OCI-M2 (cell line): ENCODE data around the gene C18orf32.
"Not testable (repeated sequence)": the region's sequence is repeated elsewhere in the genome, so short reads cannot be mapped to it uniquely, and the experiment has no call there.

Experiments
- DNase-seq: peaks from one replicate; lab custom pipeline; 2025; ENCODE audit not compliant: unreplicated experiment; lab: John Stamatoyannopoulos, UW

The C18orf32 gene

DNA sequence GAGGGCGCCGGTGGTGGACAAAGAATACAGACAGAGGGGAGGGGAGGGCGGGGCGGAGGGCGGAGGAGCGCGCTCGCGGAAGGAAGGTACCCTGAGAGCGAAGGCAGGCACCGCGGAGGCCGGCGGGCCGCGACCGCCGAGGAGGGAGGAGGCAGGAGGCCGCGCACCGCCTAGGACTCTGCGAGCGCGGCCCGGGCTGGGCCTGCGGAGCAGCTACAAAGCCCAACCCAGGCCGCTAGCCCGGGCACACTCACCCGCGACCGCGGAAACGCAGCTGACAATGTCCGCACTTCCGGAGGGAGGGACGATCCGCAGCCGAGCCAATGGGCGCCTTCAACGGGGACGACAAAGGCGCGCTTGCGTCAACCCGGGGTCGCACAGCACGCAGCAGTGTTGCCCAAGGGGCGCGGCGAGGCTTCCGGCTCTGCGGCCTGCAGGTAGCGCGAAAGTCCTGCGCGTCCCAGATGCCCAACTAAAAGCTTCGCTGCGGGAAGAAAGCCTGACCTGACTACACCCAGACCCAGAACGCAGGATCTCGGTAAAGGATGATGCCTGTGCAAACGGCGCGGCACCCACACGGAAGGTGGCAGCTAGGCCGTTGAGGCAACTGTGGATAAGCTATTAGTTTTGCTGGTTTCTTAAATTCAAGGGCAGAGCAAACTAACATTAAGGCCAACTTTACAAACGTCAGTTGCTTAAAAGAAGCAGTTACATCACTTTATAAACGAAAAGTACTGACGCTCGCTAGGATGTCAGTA lies at the start of gene C18orf32:
Gene C18orf32, minus strand, starts transcription at position 282 of the 758 bp plus-strand sequence. CDS start 3,486 bp downstream, outside the sequence.
- DNase-seq = peak; percentile 34

GRCh38 chr18:49534846-49535601 lies 48.0 kb upstream of the C18orf32 start:
- no peak for DNase-seq

DNA sequence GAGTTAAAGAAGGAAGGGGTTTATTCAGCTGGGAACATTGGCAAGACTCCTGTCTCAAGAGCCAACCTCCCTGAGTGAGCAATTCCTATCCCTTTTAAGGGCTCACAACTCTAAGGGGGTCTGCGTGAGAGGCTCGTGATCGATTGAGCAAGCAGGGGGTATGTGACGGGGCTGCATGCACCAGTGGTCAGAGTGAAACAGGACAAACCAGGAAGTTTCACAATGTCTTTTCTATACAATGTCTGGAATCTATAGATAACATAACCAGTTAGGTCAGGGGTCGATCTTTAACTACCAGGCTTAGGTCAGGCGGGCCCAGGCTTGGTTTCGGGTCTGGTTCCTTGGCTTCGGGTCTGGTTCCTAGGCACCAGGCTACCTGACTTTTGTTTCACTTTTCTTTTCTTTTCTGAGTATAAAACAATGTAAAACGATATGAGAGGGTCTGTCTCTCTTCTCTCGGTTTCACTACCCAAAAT lies 44.7 kb upstream of the C18orf32 start:
- DNase-seq = peak; percentile 27

DNA sequence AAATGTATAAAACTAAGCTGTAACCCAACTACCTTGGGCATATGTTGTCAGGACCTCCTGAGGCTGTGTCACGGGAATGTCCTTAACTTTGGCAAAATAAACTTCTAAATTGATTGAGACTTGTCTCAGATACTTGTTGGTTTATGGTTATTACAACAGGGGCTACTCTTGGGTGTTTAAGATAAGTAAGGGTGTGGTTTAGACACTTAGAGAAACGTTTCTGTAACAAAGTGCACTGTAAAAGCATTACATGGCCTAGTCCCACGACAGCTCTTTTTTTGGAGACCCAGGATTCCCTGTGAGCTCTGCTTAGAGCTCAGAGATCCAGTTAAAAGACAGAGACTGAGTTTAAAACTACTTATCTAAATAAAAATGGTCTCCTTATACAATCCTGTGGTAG lies 42.6 kb upstream of the C18orf32 start:
- DNase-seq = peak; percentile 10

GRCh38 chr18:49527631-49528327 lies 40.7 kb upstream of the C18orf32 start:
- DNase-seq = no peak

- DNase-seq = no peak
These were observed 38.9 kb upstream of the C18orf32 start for GRCh38 chr18:49525981-49526380.

DNA sequence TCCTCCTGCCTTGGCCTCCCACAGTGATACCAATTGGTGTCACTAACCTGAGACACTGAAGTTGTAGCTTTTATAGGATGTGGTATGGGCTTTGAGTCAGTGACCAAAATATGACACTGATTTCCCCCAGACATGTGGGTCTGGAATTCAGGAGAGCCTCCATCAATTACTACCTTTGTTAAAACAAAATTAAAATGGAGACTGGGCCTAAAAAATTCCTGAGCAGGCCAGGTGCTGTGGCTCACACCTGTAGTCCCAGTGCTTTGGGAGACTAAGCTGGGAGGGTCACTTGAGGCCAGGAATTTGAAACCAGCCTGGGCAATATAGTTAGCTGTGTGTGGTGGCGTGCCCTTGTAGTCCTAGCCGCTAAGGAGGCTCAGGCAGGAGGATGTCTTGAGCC lies 37.9 kb upstream of the C18orf32 start:
- DNase-seq = no peak

DNA sequence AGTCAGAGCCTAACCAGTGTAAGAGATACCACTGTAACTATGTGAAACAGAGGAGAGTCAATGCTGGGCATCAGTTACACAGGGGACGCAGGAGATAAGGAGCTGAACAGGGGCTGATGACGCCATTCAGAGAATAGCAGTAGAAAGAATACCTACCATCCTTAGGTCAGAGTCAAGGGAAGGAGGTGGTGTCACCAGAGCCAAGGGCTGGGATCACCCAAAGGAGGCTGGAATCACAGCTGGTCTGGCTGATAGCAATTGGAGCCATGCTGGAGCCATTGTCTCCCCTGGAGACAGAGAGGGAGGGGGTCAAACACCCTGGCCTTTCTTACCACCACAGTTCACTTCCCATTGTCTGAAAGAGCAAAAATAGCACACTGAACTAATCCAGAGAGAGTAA lies 37.3 kb upstream of the C18orf32 start:
- peak; percentile 28 for DNase-seq

DNA sequence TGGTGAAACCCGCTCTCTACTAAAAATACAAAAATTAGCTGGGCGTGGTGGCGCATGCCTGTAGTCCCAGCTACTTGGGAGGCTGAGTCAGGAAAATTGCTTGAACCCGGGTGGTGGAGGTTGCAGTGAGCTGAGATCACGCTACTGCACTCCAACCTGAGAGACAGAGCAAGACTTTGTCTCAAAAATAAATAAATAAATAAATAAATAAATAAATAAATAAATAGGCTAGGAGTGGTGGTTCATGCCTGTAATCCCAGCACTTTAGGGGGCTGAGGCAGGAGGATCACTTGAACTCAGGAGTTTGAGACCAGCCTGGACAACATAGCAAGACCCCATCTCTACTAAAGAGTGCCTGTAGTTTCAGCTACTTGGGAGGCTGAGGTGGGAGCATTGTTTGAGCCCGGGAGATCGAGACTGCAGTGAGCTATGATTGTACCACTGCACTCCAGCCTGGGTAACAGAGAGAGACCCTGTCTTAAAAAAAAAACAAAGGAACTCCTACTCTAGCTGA lies 36.6 kb upstream of the C18orf32 start:
- not testable (repeated sequence) for DNase-seq

DNA sequence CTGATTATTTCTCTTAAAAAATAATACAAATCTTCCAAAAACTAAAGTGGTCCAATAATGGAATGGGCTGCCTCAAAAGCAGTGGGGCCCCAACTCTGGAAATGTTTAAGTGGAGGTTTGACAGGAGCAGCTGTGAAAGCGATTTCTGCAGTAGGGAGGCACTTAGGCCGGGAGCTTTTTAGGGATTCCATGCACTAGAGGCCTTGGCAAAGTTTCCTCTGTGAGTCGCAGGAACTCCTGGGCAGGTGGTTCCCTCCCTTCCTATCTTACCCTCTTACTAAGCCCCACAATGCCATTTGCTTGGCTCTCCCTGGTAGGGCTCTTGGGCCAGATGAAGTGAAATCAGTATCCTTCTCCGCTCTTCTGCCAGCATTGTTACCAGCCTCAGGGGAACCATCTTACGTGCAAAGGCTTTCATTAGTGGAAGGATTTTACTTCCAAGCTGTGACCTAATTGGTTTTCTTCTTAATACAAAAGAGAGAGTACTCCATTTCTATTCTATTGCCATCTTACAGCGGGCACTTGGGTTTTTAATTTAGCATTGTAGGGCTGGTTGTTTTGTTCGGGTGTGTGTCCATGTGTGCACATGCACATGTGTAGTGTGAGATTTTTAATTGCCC lies 34.3 kb upstream of the C18orf32 start:
- DNase-seq = no peak

DNA sequence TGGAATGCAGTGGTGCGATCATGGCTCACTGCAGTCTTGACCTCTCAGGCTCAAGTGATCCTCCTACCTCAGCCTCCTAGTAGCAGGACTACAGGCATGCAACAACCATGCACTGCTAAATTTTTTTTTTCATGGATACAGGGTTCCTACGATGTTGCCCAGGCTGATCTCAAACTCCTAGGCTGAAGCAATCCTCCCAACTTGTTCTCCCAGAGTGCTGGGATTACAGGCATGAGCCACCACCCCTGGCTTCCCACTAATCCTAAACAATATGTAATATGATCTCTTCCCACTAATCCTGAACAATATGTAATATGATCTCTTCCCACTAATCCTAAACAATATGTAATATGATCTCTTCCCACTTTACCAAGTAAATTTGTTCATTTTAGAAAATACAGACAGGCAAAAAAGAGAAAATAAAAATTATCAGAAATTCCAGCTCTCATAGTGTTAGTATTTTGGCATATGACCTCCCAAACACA lies 33.7 kb upstream of the C18orf32 start:
- no peak for DNase-seq

DNA sequence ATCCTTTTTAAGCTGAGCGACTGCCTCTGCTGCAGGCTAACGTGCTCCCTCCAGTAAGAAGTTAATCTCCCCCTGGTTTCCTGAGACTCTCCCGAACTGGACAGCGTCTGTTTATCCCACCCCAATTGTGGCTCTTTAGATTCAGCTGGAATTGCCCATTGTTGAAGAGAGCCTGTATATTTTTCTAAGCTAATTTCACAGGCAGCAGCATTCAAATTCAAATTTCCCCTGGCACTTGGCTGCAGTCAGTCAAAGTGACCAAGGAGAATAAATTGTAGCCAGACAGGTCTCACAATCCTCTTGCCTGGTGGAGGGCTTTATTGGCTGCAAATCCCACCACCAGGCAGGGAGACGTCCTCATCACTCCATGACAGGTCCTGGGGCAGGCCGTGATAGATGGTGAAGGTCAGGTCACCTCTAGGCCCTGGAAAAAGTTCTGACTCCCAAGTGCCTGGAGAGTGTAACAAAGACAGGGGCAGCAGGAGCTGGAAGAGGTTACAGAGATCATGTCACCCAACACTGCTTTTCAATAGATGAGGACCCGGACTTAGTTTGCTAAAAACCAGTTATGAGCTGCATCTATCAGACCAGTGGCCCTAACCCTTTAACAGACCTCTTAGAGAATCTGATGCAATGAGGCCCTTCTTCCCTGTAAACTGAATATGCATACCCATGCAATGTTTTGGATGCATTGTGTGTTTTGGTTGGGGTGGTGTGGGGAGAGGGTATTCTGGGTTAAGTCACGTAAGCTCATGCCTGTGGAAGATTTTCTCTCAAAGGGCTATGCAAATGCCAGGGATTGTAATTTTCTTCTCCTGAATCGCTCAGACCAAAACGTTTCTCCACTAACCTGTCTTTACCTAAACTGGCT lies 32.3 kb upstream of the C18orf32 start:
- DNase-seq = no peak

- no peak for DNase-seq
These were observed 30.4 kb upstream of the C18orf32 start for GRCh38 chr18:49517483-49517882.

- DNase-seq = no peak
These were observed 28.5 kb upstream of the C18orf32 start for GRCh38 chr18:49515516-49515915.

DNA sequence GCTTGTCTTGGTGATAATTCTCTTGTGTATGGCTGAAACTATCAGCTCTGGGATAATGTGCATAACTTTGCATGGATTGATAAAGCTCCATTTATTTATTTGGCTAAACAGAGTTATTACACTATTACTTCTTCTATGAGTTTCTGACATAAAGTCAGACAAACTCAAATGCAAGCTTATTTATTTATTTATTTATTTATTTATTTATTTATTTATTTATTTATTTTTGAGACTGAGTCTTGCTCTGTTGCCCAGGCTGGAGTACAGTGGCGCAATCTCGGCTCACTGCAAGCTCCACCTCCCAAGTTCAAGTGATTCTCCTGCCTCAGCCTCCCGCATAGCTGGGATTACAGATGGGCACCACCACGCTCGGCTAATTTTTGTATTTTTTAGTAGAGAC lies 28.0 kb upstream of the C18orf32 start:
- DNase-seq = not testable (repeated sequence)

GRCh38 chr18:49514577-49514976 lies 27.5 kb upstream of the C18orf32 start:
- DNase-seq = no peak

GRCh38 chr18:49512876-49513275 lies 25.8 kb upstream of the C18orf32 start:
- DNase-seq = not testable (repeated sequence)

- DNase-seq = no peak
These were observed 23.5 kb upstream of the C18orf32 start for GRCh38 chr18:49510393-49511115.

- not testable (repeated sequence) for DNase-seq
These were observed 19.4 kb upstream of the C18orf32 start for GRCh38 chr18:49506438-49506837.
